ENCODE data around the gene ESYT2. TPM values are rescaled to one million over a fixed set of nuclear protein-coding genes. Genes with fewer than 3 reads are reported as not detected.

ESYT2 gene
- total RNA-seq, 1 donor from 2014 or later = 60.9 TPM

DNA sequence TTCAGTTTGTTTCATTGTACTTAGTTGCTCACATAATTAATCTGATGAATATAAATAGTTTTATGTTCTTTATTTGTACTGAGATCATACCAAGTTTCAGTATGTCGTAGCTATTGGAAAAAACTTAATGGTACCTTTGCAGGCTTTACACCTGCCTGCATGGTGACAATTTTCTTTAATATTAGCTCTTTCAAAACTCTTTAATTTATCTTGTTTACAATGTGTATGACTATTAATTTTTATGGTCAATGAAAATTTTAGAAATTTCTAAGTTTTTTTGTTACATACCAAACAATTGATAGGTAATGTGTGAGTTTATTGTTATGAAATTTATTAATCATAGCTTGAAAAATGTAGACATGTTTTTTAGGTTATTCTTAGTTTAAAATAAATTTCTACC, 31.1 kb upstream of the ESYT2 start:
- peaks cover 12% of the 10 kb centered on the region for H3K36me3 Mint-ChIP-seq (ENCODE audit: low read depth, unreplicated experiment)
- no peak overlapping the region for H3K4me2 ChIP-seq (ENCODE audit: low read length)
- no peaks in the 10 kb centered on the region for H3K27me3 ChIP-seq (ENCODE audit: insufficient read depth, low read length)
- peaks cover 22% of the 10 kb centered on the region for H3K79me2 ChIP-seq (ENCODE audit: insufficient read depth, low read length)
- peaks cover 3% of the 10 kb centered on the region for H3K4me1 ChIP-seq (ENCODE audit: insufficient read depth, low read length)
- H3K27ac Mint-ChIP-seq (ENCODE audit: unreplicated experiment) = no peak overlapping the region
- H4K20me1 ChIP-seq (ENCODE audit: insufficient read depth, low read length) = no peaks in the 10 kb centered on the region
- no peak overlapping the region for H3K4me3 Mint-ChIP-seq (ENCODE audit: unreplicated experiment)
- DNase-seq (ENCODE audit: low read depth) = no peak
- H3K4me1 Mint-ChIP-seq (ENCODE audit: low read depth, unreplicated experiment) = peaks cover 27% of the 10 kb centered on the region
- no peak overlapping the region for H3K27ac ChIP-seq (ENCODE audit: low read depth, low read length)
- no peak overlapping the region for H2AFZ ChIP-seq (ENCODE audit: low read depth, low read length)
- no peaks in the 10 kb centered on the region for H3K9me3 Mint-ChIP-seq (ENCODE audit: unreplicated experiment)
- no peak for TF ChIP-seq EZH2 (IDR thresholded peaks at IDR 0.05; ENCODE audit: insufficient read depth, low read length)
- TF ChIP-seq, protein P1, sequence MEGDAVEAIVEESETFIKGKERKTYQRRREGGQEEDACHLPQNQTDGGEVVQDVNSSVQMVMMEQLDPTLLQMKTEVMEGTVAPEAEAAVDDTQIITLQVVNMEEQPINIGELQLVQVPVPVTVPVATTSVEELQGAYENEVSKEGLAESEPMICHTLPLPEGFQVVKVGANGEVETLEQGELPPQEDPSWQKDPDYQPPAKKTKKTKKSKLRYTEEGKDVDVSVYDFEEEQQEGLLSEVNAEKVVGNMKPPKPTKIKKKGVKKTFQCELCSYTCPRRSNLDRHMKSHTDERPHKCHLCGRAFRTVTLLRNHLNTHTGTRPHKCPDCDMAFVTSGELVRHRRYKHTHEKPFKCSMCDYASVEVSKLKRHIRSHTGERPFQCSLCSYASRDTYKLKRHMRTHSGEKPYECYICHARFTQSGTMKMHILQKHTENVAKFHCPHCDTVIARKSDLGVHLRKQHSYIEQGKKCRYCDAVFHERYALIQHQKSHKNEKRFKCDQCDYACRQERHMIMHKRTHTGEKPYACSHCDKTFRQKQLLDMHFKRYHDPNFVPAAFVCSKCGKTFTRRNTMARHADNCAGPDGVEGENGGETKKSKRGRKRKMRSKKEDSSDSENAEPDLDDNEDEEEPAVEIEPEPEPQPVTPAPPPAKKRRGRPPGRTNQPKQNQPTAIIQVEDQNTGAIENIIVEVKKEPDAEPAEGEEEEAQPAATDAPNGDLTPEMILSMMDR (IDR thresholded peaks at IDR 0.05; ENCODE audit: insufficient read depth, low read depth, low read length) = no peak
- H3K9me3 ChIP-seq (ENCODE audit: insufficient read depth, low read depth, low read length) = no peaks in the 10 kb centered on the region
- H3K4me3 ChIP-seq (ENCODE audit: insufficient read depth, low read depth, low read length) = no peak overlapping the region
- FAIRE-seq = no peak
- H3K36me3 ChIP-seq (ENCODE audit: insufficient read depth, low read length) = no peaks in the 10 kb centered on the region
- no peak overlapping the region for H3K9ac ChIP-seq (ENCODE audit: low read length)
- no peaks in the 10 kb centered on the region for H3K27me3 Mint-ChIP-seq (ENCODE audit: low read depth, unreplicated experiment)

DNA sequence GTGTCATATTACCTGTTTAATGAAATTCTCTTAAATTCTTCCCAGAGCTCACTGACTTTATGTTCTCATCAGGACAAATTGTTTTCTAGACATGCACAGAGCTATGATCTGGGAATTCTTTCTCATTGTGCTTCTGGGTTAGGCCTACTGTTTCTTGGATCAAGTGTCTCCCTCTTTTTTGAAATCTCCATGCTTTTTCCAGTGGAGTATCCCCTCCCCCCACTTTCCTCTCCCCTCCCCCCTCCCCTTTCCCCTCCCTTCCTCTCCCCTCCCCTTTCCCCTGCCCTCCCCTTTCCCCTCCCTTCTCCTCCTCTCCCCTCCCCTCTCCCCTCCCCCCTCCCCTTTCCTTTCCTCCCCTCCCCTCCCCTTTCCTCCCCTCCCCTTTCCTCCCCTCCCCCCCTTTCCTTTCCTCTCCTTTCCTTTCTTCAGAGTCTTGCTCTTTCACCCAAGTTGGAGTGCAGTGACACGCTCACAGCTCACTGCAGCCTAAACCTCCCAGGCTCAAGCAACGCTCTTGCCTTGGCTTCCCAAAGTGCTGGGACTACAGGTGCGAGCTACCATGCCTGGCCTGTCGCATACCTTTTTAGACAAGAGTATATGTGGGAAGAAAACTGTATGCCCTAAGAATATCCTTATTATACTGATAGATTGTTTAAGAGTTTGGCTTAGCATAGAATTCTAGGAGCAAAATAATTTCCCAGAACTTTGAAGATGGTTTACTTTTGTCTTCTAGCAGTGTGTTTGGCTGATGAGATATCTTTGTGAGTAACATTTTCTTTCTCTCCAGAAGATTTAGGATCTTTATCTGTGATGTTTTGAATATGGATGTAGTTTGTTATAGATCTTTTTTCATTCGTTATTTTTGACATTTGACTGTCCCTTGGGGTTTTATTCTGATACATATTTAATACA, 29.5 kb upstream of the ESYT2 start:
- TF ChIP-seq, protein P1 (IDR thresholded peaks at IDR 0.05; ENCODE audit: insufficient read depth, low read depth, low read length) = no peak
- no peak for TF ChIP-seq EZH2 (IDR thresholded peaks at IDR 0.05; ENCODE audit: insufficient read depth, low read length)
- Histone ChIP-seq H3K36me3 (ENCODE audit: insufficient read depth, low read length) (no peaks in the 10 kb centered on the region), H3K79me2 (ENCODE audit: insufficient read depth, low read length) (peaks cover 9% of the 10 kb centered on the region), H3K27me3 (ENCODE audit: insufficient read depth, low read length) (no peaks in the 10 kb centered on the region), H3K4me2 (ENCODE audit: low read length) (no peak overlapping the region), H3K4me1 (ENCODE audit: insufficient read depth, low read length) (peaks cover 3% of the 10 kb centered on the region), H3K9me3 (ENCODE audit: insufficient read depth, low read depth, low read length) (no peaks in the 10 kb centered on the region), H3K4me3 (ENCODE audit: insufficient read depth, low read depth, low read length) (no peak overlapping the region), H3K27ac (ENCODE audit: low read depth, low read length) (no peak overlapping the region), H2AFZ (ENCODE audit: low read depth, low read length) (no peak overlapping the region), H4K20me1 (ENCODE audit: insufficient read depth, low read length) (no peaks in the 10 kb centered on the region), H3K9ac (ENCODE audit: low read length) (no peak overlapping the region)
- FAIRE-seq (no peak), DNase-seq (ENCODE audit: low read depth) (no peak)
- Mint-ChIP-seq H3K27me3 (ENCODE audit: low read depth, unreplicated experiment) (no peaks in the 10 kb centered on the region), H3K9me3 (ENCODE audit: unreplicated experiment) (no peaks in the 10 kb centered on the region), H3K36me3 (ENCODE audit: low read depth, unreplicated experiment) (peaks cover 6% of the 10 kb centered on the region), H3K27ac (ENCODE audit: unreplicated experiment) (peak overlapping the region; percentile 85), H3K4me3 (ENCODE audit: unreplicated experiment) (peak overlapping the region; percentile 3), H3K4me1 (ENCODE audit: low read depth, unreplicated experiment) (peaks cover 20% of the 10 kb centered on the region)

Measured in astrocyte (in vitro differentiated cells and primary cell).